Measurements from ENCODE around the gene CD5L.

CD5L gene

DNA sequence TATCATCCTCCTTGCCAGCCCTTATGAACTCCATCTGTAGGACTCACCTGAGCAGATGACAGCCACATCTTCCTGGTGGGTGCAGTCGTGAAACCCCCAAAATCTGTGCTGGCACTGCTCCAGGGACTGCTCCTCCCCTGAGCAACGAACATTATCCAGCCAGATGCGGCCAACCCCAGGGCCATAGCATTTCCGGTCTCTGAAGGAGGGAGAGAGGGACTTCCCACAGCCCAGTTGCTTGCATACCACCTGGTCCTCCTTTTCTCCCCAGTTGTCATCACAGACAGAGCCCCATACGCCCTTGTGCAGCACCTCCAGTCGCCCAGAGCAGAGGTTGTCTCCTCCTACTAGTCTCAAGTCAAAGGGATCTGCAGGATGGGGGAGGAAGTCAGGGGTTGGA, 8.5 kb downstream of the CD5L start:
- Histone ChIP-seq H3K27me3 (ENCODE audit: low read depth) (no peaks in the 10 kb centered on the region), H3K4me3 (no peak overlapping the region), H3K36me3 (replicated peaks) (no peaks in the 10 kb centered on the region), H3K4me1 (no peaks in the 10 kb centered on the region), H3K9me3 (no peaks in the 10 kb centered on the region)
- DNase-seq (ENCODE audit: low spot score in 2 of 2) = no peak
- in situ Hi-C loops (cut with MboI; ENCODE audit: low sequenced_read_pairs) = no loop called here

DNA sequence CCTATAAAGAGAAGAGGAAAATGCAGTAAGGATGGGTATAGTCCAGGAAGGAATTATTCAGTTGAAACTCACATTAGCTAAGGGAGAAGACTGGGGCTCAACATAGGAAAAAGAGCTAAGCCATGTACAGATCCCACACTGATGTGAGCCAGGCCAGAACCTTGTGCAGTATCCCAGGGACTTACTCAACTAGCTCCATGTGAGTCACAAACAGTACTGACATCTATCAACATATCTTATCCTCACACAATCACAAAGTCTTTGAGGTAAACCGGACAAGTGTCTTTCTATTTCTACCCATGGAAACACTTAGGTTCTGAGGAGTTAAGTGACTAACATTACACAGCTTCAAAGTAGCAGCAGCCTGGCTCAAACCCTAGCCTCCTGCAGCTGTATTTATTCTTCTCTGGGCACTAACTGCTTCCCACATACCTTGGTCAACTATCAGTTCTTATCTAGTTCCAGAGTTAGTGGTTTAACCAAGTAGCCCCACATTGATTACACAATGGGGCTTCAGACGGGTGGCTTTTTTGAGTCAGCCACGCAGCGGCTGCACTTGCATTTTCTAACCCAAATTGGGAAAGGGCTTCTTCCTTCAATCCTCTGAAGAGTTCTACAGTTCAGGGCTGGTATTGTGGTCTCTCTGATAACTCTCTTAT, 9.5 kb downstream of the CD5L start:
- no peaks in the 10 kb centered on the region for H3K9me3 ChIP-seq
- no peaks in the 10 kb centered on the region for H3K36me3 ChIP-seq (replicated peaks)
- no peak overlapping the region for H3K4me3 ChIP-seq
- no peaks in the 10 kb centered on the region for H3K4me1 ChIP-seq
- H3K27me3 ChIP-seq (ENCODE audit: low read depth) = no peaks in the 10 kb centered on the region
- in situ Hi-C loops (cut with MboI; ENCODE audit: low sequenced_read_pairs) = no loop called here
- no peak for DNase-seq (ENCODE audit: low spot score in 2 of 2)

DNA sequence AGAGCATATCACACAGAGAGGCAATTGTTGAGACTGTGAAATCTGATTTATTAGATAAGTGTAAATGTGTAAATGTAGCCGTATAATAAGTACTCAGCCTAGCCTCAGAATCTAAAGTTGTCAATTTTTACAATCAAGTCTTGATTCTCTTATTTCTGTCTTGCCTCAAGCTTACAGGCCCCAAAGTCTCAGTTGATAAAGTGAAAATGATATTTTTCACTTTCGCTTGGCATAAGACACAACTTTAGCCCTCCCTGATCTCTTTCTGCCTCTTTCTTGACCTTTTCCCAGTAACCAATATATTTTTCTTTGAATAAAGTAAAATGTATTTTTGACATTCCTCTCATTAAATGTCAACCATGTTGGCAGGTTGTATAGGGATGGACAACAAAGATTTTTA, 10.7 kb downstream of the CD5L start:
- H3K27me3 ChIP-seq (ENCODE audit: low read depth) = no peaks in the 10 kb centered on the region
- in situ Hi-C loops (cut with MboI; ENCODE audit: low sequenced_read_pairs) = no loop called here
- H3K9me3 ChIP-seq = no peaks in the 10 kb centered on the region
- H3K4me1 ChIP-seq = no peaks in the 10 kb centered on the region
- no peak overlapping the region for H3K4me3 ChIP-seq
- DNase-seq (ENCODE audit: low spot score in 2 of 2) = no peak
- H3K36me3 ChIP-seq (replicated peaks) = no peaks in the 10 kb centered on the region

DNA sequence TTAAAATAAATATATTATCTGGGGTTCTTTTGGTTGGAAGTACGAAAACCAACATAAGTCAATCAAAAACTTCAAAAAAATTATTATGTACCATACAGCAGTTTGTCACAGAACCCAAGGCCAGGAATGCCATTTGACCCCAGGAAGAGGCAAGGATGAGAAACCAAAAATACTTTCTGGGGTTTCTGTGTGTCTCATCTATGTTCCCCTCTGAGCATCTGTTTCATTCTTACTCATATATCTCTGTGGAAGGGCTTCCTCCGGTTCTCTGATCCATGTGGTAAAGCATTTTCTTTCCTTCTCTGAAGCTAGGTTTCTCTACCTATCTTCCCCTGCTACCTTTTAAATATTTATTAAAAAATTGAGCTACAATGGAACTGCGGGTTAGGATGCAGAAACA, 11.9 kb downstream of the CD5L start:
- DNase-seq (ENCODE audit: low spot score in 2 of 2) = no peak
- no peaks in the 10 kb centered on the region for H3K36me3 ChIP-seq (replicated peaks)
- in situ Hi-C loops (cut with MboI; ENCODE audit: low sequenced_read_pairs) = no loop called here
- H3K9me3 ChIP-seq = no peaks in the 10 kb centered on the region
- no peak overlapping the region for H3K4me3 ChIP-seq
- no peaks in the 10 kb centered on the region for H3K4me1 ChIP-seq
- H3K27me3 ChIP-seq (ENCODE audit: low read depth) = no peaks in the 10 kb centered on the region

DNA sequence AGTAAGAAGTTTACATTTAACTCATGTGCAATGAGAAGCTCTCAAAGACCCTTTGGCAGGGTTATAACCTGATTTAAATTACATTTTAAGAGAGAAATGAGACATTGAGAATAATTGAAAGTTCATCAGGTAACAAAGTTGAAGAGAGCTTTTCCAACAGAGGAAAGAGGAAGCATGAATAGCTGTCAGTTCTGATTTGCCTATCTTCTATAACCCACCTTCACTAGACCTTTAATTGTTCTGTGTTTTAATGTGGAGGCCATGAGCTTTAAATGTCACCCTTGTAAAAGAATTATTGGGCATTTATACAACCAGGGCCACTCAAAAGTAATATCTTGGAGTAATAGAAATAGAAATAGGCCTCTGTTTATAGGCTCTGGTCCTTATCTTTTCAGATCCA, 12.4 kb downstream of the CD5L start:
- no peaks in the 10 kb centered on the region for H3K9me3 ChIP-seq
- H3K36me3 ChIP-seq (replicated peaks) = no peaks in the 10 kb centered on the region
- no peak for DNase-seq (ENCODE audit: low spot score in 2 of 2)
- H3K4me1 ChIP-seq = no peaks in the 10 kb centered on the region
- in situ Hi-C loops (cut with MboI; ENCODE audit: low sequenced_read_pairs) = no loop called here
- H3K27me3 ChIP-seq (ENCODE audit: low read depth) = no peaks in the 10 kb centered on the region
- no peak overlapping the region for H3K4me3 ChIP-seq

DNA sequence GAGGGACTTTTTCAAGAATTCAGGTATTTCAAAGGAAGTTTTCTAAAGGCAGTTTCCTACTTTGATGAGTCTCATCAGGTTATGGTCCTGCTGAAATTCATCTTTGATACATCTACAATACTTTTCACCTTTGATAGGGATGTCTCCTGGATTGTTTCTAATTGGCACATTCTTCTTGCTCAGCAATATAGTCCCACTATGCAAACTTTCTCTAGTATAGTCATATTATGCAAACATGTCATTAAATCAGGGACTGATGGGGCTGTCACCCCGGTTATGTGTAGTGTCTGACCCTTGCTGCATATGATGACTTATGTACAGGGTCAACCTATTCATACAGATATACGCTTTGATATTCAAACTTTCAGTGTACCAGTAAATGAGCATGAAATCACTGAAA, 21.3 kb downstream of the CD5L start:
- Histone ChIP-seq H3K27me3 (ENCODE audit: low read depth) (peaks cover 11% of the 10 kb centered on the region; the same call in 1 of the 2 replicates), H3K4me3 (no peak overlapping the region), H3K36me3 (replicated peaks) (no peaks in the 10 kb centered on the region), H3K4me1 (no peaks in the 10 kb centered on the region), H3K9me3 (no peaks in the 10 kb centered on the region)
- DNase-seq (ENCODE audit: low spot score in 2 of 2) = no peak
- in situ Hi-C loops (cut with MboI; ENCODE audit: low sequenced_read_pairs) = no loop called here

DNA sequence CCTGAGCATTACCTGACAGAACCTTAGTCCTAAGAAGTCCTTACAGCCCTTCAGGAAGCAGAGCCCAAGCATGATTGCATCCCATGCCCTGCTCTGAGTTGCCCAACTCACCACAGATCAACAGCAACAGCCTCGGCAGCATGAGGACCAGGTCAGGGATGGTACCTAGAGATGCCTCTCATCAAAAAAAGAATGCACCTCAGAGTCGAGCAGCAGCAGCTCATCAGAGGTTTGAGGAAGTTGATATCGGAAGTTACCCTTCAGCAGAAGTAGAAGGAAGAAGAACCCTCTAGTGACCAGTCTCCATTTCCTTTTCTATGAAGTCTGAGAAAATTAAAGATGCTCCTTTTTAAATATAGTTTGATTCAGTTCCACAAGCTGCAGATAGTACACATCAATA, 21.7 kb downstream of the CD5L start, which contains the start of gene FCRL1:
Gene FCRL1, minus strand, starts transcription at position 225 of the 400 bp plus-strand sequence. Its CDS starts 83 bp downstream, at position 142.
- DNase-seq (ENCODE audit: low spot score in 2 of 2) = no peak
- in situ Hi-C loops (cut with MboI; ENCODE audit: low sequenced_read_pairs) = no loop called here
- Histone ChIP-seq H3K4me3 (no peak within 1 kb of the TSS), H3K27me3 (ENCODE audit: low read depth) (peaks cover 11% of the 10 kb centered on the region; the same call in 1 of the 2 replicates), H3K9me3 (no peaks in the 10 kb centered on the region), H3K4me1 (no peaks in the 10 kb centered on the region), H3K36me3 (replicated peaks) (no peaks in the 10 kb centered on the region)

DNA sequence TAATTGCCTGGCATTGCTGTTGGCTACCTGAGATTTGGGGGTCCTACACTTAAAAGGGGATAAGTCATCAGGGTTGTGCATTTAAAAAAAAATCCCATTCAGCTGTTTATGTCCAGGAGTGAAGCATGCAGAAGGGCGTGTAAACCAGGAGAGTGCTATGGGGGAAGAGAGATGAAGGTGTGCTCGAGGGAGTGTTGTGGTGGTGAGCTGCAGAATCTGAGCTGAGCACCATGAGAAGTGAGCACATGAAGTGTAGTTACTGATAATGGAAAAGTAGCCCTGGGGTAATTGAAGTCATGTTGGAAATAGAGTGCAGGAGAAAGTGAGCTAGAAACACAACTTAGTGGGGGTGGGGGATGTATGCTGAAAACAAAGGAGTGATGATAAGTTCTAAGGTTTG, 22.4 kb downstream of the CD5L start:
- H3K4me3 ChIP-seq = no peak overlapping the region
- no peak for DNase-seq (ENCODE audit: low spot score in 2 of 2)
- H3K36me3 ChIP-seq (replicated peaks) = no peaks in the 10 kb centered on the region
- H3K27me3 ChIP-seq (ENCODE audit: low read depth) = peaks cover 11% of the 10 kb centered on the region; the same call in 1 of the 2 replicates
- in situ Hi-C loops (cut with MboI; ENCODE audit: low sequenced_read_pairs) = no loop called here
- H3K4me1 ChIP-seq = no peaks in the 10 kb centered on the region
- no peaks in the 10 kb centered on the region for H3K9me3 ChIP-seq

DNA sequence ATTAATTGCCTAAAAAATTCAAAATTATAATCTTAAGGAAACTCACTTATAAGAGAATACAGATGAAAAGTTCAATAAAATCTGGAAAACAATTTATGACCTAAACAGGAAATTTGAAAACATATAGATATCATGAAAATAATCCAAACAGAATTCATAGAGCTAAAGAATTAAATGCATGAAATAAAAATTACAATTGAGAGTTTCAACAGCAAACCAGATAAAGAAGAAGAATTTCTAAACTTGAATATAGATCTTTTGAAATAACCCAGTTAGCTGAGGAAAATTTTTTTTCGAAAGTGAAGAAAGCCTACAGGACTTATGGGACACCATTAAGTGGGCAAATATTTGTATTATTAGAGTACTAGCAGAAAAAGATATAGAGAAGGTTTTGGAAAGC, 28.3 kb downstream of the CD5L start:
- H3K9me3 ChIP-seq = no peaks in the 10 kb centered on the region
- no peak for DNase-seq (ENCODE audit: low spot score in 2 of 2)
- in situ Hi-C loops (cut with MboI; ENCODE audit: low sequenced_read_pairs) = no loop called here
- no peaks in the 10 kb centered on the region for H3K4me1 ChIP-seq
- no peak overlapping the region for H3K4me3 ChIP-seq
- H3K27me3 ChIP-seq (ENCODE audit: low read depth) = 0 out of 2 replicates have a peak, but pooled peaks cover 3% of the 10 kb centered on the region
- no peaks in the 10 kb centered on the region for H3K36me3 ChIP-seq (replicated peaks)

DNA sequence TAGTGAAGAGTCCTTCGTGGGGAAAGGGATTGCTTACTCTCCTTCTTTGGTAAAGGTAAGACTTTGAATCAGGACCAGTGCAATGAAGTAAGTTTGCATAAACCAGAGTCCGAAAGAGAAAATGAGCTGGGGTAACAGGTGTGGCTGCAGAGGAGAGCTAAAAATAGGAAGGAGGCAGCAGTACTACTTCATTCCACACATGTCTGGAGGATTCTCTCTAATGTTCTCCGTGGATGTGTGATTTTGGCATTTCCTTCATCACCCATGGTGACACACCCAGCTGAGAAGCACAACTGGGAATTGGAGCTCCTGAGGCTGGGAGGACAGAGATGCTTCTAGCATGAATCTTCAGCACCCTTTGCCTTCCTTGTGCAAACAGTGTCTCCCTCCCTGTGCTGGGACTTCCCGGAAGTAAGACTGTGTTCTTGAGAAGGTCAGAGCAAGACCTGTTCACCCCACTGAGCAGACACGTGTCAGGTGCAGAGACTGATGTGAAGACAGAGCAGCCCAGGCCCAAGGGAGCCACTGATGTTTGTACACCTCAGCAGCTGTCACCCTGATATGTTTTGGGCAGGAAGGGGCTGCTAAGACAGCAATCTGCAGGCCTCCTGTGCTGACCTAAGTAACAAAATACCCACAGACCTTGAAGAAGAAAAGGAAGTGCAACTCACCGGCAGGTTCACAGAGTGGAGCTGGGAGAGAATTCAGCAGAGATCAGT, 35.0 kb downstream of the CD5L start:
- Histone ChIP-seq H3K27me3 (ENCODE audit: low read depth) (0 out of 2 replicates have a peak, but pooled peaks cover 3% of the 10 kb centered on the region), H3K36me3 (replicated peaks) (no peaks in the 10 kb centered on the region), H3K4me3 (no peak overlapping the region), H3K9me3 (no peaks in the 10 kb centered on the region), H3K4me1 (no peaks in the 10 kb centered on the region)
- no peak for DNase-seq (ENCODE audit: low spot score in 2 of 2)
- in situ Hi-C loops (cut with MboI; ENCODE audit: low sequenced_read_pairs) = no loop called here

DNA sequence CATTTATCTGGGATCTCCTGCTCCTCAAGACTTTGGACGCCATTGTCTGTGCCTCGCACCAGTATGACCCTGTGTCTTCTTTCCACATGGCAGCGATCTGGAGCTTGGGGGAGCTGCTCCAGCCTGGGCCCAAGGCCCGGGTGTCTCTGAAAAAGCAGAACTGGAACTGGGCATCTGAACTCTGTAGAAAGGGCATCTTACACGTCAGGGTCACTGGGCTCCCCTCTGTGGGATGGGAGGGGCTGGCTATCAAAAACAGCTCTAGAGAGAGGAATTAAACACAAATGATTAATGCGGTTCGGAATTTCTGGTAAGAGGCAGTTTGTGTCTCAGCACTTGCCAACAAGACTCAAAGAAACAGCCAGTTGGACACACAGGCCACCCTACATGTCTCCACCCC, 37.8 kb downstream of the CD5L start:
- in situ Hi-C loops (cut with MboI; ENCODE audit: low sequenced_read_pairs) = no loop called here
- Histone ChIP-seq H3K36me3 (replicated peaks) (no peaks in the 10 kb centered on the region), H3K4me1 (no peaks in the 10 kb centered on the region), H3K27me3 (ENCODE audit: low read depth) (0 out of 2 replicates have a peak, but pooled peaks cover 3% of the 10 kb centered on the region), H3K9me3 (no peaks in the 10 kb centered on the region), H3K4me3 (no peak overlapping the region)
- DNase-seq (ENCODE audit: low spot score in 2 of 2) = no peak

DNA sequence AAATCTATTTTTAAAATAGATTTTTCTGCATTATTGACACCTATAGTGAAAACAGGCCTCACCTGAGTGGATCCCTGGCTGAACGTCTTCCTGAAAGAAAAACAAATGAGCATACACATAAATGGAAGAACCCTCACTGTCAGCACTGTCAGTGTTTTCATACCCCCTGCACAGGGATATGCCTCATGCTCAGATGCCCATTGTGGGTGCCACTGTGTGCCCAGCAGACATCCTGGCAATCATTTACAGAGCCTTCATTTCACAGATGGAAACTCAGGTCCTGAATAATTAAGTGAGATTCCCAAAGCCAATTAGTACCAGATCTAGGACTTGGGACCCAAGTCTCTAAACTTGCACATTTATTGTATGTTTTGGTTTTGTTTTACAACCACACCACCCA, 41.6 kb downstream of the CD5L start:
- in situ Hi-C loops (cut with MboI; ENCODE audit: low sequenced_read_pairs) = no loop called here
- DNase-seq (ENCODE audit: low spot score in 2 of 2) = no peak
- H3K27me3 ChIP-seq (ENCODE audit: low read depth) = no peaks in the 10 kb centered on the region
- no peaks in the 10 kb centered on the region for H3K9me3 ChIP-seq
- H3K4me3 ChIP-seq = no peak overlapping the region
- H3K4me1 ChIP-seq = no peaks in the 10 kb centered on the region
- no peaks in the 10 kb centered on the region for H3K36me3 ChIP-seq (replicated peaks)

DNA sequence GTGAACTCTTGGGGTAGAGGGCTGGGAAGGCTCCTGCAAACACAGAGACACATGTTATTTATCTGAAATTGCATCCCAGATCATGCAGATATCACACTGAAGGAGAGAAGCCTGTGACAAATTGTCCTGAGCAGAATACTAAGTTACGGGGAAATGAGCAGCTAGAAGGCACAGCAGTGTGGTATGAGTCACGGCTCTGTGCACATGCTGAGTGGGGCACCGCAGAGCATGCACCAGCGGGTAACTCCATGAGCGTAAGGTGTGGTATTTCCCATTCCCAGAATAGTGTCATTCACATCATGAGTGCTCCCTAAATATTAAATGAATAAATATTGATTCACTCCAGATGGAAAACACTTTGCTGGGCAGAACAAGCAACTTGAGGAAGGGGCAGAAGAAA, 43.4 kb downstream of the CD5L start:
- no peaks in the 10 kb centered on the region for H3K27me3 ChIP-seq (ENCODE audit: low read depth)
- in situ Hi-C loops (cut with MboI; ENCODE audit: low sequenced_read_pairs) = no loop called here
- H3K9me3 ChIP-seq = no peaks in the 10 kb centered on the region
- no peak overlapping the region for H3K4me3 ChIP-seq
- no peaks in the 10 kb centered on the region for H3K4me1 ChIP-seq
- no peak for DNase-seq (ENCODE audit: low spot score in 2 of 2)
- H3K36me3 ChIP-seq (replicated peaks) = no peaks in the 10 kb centered on the region

DNA sequence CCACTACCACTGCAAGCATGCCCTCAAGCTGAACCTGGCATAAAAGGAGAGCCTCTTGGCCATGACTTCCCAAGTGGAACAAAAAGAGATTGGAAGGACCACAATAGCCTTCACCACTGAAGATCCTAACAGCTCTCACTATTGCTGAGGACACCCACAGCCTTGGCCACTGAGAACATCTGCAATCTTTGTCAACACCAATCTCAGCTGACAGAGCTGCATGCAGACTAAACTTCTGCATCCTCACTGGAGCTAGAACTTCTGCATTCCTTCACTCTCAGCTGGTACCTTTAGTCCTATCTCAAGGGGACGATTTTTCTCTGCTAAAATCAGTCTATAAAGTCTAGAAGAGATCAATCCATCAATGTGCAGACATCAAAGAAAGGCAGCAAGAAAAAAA, 56.4 kb downstream of the CD5L start:
- no peaks in the 10 kb centered on the region for H3K27me3 ChIP-seq (ENCODE audit: low read depth)
- H3K9me3 ChIP-seq = no peaks in the 10 kb centered on the region
- no peak overlapping the region for H3K4me3 ChIP-seq
- in situ Hi-C loops (cut with MboI; ENCODE audit: low sequenced_read_pairs) = no loop called here
- DNase-seq (ENCODE audit: low spot score in 2 of 2) = no peak
- no peaks in the 10 kb centered on the region for H3K36me3 ChIP-seq (replicated peaks)
- no peaks in the 10 kb centered on the region for H3K4me1 ChIP-seq

All from HAP-1 (cell line).